B cell (primary cell): ENCODE data around the gene ITGA6. TPM values are rescaled to one million over a fixed set of nuclear protein-coding genes. Genes with fewer than 3 reads are reported as not detected.

Experiments used
- ATAC-seq: fragments of 200-7000 bp; cut with Tn5 transposase; one replicate; pipeline ENCODE4 v1.10.0; 2021; ENCODE audit warnings: low read depth, mild to moderate bottlenecking, moderate number of reproducible peaks, moderate library complexity
- CTCF ChIA-PET: fragments of 350-600 bp; sonication (Branson Sonifier 250); formaldehyde crosslinking; loops from one replicate; lab custom pipeline; 2021; ENCODE audit warnings: antibody characterized with exemption, inconsistent platforms; lab: Charles Lee
- POLR2A ChIA-PET: fragments of 350-600 bp; sonication (Branson Sonifier 250); formaldehyde crosslinking; loops from one replicate; lab custom pipeline; 2021; ENCODE audit warnings: antibody characterized with exemption; lab: Charles Lee
- DNase-seq: peaks from one replicate; pipeline ENCODE4 v3.0.0; 2013
- H2AFZ ChIP-seq: 2 replicates; pipeline ENCODE4 v1.6.1; 2012; ENCODE audit warnings: mild to moderate bottlenecking, low read depth, low read length; ENCODE audit not compliant: insufficient read depth, poor library complexity, severe bottlenecking
- H3K27ac ChIP-seq, 2 donors: 1 replicate in 1 of 2; 2 replicates in 1 of 2; pipeline ENCODE4 v1.5.1; 2012 to 2013; ENCODE audit warnings: low read length in 2 of 2, mild to moderate bottlenecking in 2 of 2, moderate library complexity in 1 of 2
- H3K27me3 ChIP-seq, 4 experiments: fragments of 200-600 bp in 1 of 4; sonication (generic) in 1 of 4; replicated peaks in 1 of 4; 1 replicate in 2 of 4; 2 replicates in 2 of 4; pipeline versions ENCODE4 v1.6.1 to v1.7.0; 2013 to 2016; ENCODE audit warnings: low read length in 3 of 4, mild to moderate bottlenecking in 2 of 4, mixed read lengths in 1 of 4, moderate library complexity in 1 of 4; ENCODE audit not compliant: insufficient read depth in 4 of 4, control insufficient read depth in 3 of 4; ENCODE audit errors: control extremely low read depth in 1 of 4
- H3K36me3 ChIP-seq, 2 experiments: replicated peaks in 1 of 2; 1 replicate in 1 of 2; 2 replicates in 1 of 2; pipeline versions ENCODE4 v1.6.1 to v1.7.1; 2013; ENCODE audit warnings: low read length in 1 of 2; ENCODE audit not compliant: insufficient read depth in 2 of 2, control insufficient read depth in 1 of 2; ENCODE audit errors: control extremely low read depth in 1 of 2, extremely low read depth in 1 of 2
- H3K4me1 ChIP-seq, 2 donors: fragments of 200-600 bp in 1 of 2; sonication (generic) in 1 of 2; 1 replicate in 1 of 2; 2 replicates in 1 of 2; pipeline versions ENCODE4 v1.5.1 to v1.6.1; 2013 to 2017; ENCODE audit warnings: low read length in 2 of 2; ENCODE audit not compliant: control insufficient read depth in 2 of 2, insufficient read depth in 2 of 2
- H3K4me2 ChIP-seq: replicated peaks from 2 replicates; pipeline ENCODE3; 2012; ENCODE audit warnings: mild to moderate bottlenecking, low read depth, low read length; ENCODE audit not compliant: poor library complexity, severe bottlenecking
- H3K4me3 ChIP-seq, 5 experiments: fragments of 200-600 bp in 1 of 5; sonication (generic) in 1 of 5; 1 replicate in 3 of 5; 2 replicates in 2 of 5; pipeline versions ENCODE4 v1.5.1 to v1.7.0; 2011 to 2016; ENCODE audit warnings: low read length in 4 of 5, mild to moderate bottlenecking in 4 of 5, low read depth in 2 of 5, control low read depth in 1 of 5, moderate library complexity in 1 of 5; ENCODE audit not compliant: insufficient read depth in 1 of 5; ENCODE audit errors: control extremely low read depth in 1 of 5, extremely low read depth in 1 of 5
- H3K79me2 ChIP-seq: fragments of 200-600 bp; sonication (generic); one replicate; pipeline ENCODE4 v1.6.0; 2016; ENCODE audit warnings: low read length; ENCODE audit not compliant: control insufficient read depth, insufficient read depth
- H3K9ac ChIP-seq: fragments of 200-600 bp; sonication (generic); 2 replicates; pipeline ENCODE4 v1.6.1; 2017; ENCODE audit warnings: mild to moderate bottlenecking, low read length, moderate library complexity
- H3K9me3 ChIP-seq, 3 donors: one replicate each; pipeline versions ENCODE4 v1.6.1 to v1.7.1; 2013; ENCODE audit warnings: low read length in 2 of 3; ENCODE audit not compliant: control insufficient read depth in 2 of 3, insufficient read depth in 1 of 3; ENCODE audit errors: control extremely low read depth in 1 of 3
- H4K20me1 ChIP-seq: 2 replicates; pipeline ENCODE4 v1.6.0; 2012; ENCODE audit warnings: mild to moderate bottlenecking, low read length; ENCODE audit not compliant: insufficient read depth, control insufficient read depth, poor library complexity, severe bottlenecking
- H3K27ac Mint-ChIP-seq: one replicate; pipeline ENCODE4 v1.8.0; 2021; ENCODE audit warnings: mixed read lengths
- H3K27me3 Mint-ChIP-seq: one replicate; pipeline ENCODE4 v1.8.0; 2021; ENCODE audit warnings: mixed read lengths
- H3K4me1 Mint-ChIP-seq: one replicate; pipeline ENCODE4 v1.8.0; 2021; ENCODE audit warnings: mixed read lengths
- H3K4me3 Mint-ChIP-seq: one replicate; pipeline ENCODE4 v1.8.0; 2021; ENCODE audit warnings: mixed read lengths
- H3K9me3 Mint-ChIP-seq: one replicate; pipeline ENCODE4 v1.8.0; 2022; ENCODE audit warnings: mixed read lengths; ENCODE audit not compliant: insufficient read depth
- EZH2 ChIP-seq: IDR thresholded peaks from 2 replicates; pipeline ENCODE4 v1.6.1; 2012; ENCODE audit warnings: borderline replicate concordance, low read depth, mild to moderate bottlenecking, moderate library complexity, low read length; ENCODE audit not compliant: insufficient read depth, poor library complexity, severe bottlenecking
- WGBS: methylation state at CpG from one replicate; pipeline ENCODE4 v1.1.5; 2013; ENCODE audit warnings: missing lambda C conversion rate; ENCODE audit not compliant: insufficient coverage; 5-methylcytosine and 5-hydroxymethylcytosine counted together
- intact Hi-C: fragments of 100-400 bp; cut with micrococcal nuclease; formaldehyde crosslinking; loops from one replicate; pipeline ENCODE4 v1.10.0; 2022
- polyA plus RNA-seq: library from polyadenylated mRNA; depleted of rRNA; stranded (reverse); fragments of >200 nt; gene quantifications from 2 replicates; pipeline ENCODE4 v1.2.3, GENCODE V29; 2012
- total RNA-seq, 2 donors: library from RNA; stranded (reverse); fragments of 120-200 nt in 1 of 2; gene quantifications; 1 replicate in 1 of 2; 2 replicates in 1 of 2; pipeline versions ENCODE4 v1.2.3 to v1.2.4, GENCODE V29; 2013 to 2022
- TF ChIP-seq, protein P1 (sequence below): fragments of 200-600 bp; IDR thresholded peaks from one replicate; pipeline ENCODE4 v1.8.0; 2022; ENCODE audit warnings: antibody characterized with exemption, mild to moderate bottlenecking

ITGA6 gene
- total and polyA plus RNA-seq, 2 donors (not counting 1 experiment from before 2014, with no cell fraction given): 0.17 to 0.98 TPM

DNA sequence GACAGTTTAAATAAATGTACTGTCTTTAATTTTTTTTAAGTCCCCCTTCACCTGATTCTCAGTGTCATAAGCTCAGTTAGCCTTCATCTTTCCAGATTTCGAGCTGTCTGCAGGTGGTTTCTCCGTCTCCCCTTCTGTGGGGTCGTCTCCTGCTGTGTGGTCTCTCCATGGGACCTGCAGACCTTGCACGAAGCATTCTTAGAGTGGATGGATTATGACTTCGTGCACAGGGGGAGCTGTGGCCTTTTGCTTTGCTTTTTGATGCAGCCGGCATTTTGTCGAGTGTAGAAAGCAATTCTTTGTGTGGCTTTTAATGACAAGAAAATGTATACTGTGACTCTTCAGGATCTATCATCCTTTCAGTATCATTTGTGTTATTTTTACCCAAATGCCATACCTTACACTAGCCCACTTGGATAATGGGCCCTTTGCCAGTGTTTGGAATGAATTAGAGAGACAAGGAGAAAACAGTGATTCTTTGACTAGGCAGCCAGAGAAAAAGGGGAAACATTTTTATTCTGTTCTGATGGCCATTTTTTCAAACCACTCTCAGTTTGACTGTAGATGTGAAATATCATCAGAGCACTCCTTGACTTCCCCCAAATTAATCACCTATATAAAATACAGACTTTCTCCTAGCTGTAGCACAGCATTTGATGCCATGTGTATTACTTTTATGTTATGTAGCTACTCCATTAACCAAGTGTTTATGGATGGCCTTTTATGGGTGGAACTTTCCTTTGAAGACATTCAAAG is 54.3 kb downstream of the ITGA6 start:
- Mint-ChIP-seq H3K27ac (no peak overlapping the region), H3K9me3 (no peaks in the 10 kb centered on the region), H3K27me3 (no peaks in the 10 kb centered on the region), H3K4me3 (no peak overlapping the region), H3K4me1 (peaks cover 3% of the 10 kb centered on the region)
- Histone ChIP-seq H3K79me2 (no peaks in the 10 kb centered on the region), H3K27me3 (no peaks in the 10 kb centered on the region), H3K27ac (no peak overlapping the region), H2AFZ (no peak overlapping the region), H3K36me3 (no peaks in the 10 kb centered on the region), H3K9me3 (no peaks in the 10 kb centered on the region), H3K4me3 (no peak overlapping the region), H4K20me1 (no peaks in the 10 kb centered on the region), H3K9ac (no peak overlapping the region), H3K4me1 (peaks cover 0 to 8% of the 10 kb centered on the region in 2 donors), H3K4me2 (no peak overlapping the region)
- POLR2A ChIA-PET: no interaction called here
- CTCF ChIA-PET: interaction anchor here (0.6 to 1.2 kb wide), 3 partner anchors 14 to 673 kb away, joined by 3 to 6 read pairs (median 3); no protein-coding TSS in a partner anchor
- DNase-seq: no peak
- TF ChIP-seq, protein P1, sequence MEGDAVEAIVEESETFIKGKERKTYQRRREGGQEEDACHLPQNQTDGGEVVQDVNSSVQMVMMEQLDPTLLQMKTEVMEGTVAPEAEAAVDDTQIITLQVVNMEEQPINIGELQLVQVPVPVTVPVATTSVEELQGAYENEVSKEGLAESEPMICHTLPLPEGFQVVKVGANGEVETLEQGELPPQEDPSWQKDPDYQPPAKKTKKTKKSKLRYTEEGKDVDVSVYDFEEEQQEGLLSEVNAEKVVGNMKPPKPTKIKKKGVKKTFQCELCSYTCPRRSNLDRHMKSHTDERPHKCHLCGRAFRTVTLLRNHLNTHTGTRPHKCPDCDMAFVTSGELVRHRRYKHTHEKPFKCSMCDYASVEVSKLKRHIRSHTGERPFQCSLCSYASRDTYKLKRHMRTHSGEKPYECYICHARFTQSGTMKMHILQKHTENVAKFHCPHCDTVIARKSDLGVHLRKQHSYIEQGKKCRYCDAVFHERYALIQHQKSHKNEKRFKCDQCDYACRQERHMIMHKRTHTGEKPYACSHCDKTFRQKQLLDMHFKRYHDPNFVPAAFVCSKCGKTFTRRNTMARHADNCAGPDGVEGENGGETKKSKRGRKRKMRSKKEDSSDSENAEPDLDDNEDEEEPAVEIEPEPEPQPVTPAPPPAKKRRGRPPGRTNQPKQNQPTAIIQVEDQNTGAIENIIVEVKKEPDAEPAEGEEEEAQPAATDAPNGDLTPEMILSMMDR: no peak
- no peak for TF ChIP-seq EZH2
- 50% methylated on average over 2 of the region's 7 CpGs for WGBS
- intact Hi-C loops: no loop called here
- ATAC-seq: no peak

DNA sequence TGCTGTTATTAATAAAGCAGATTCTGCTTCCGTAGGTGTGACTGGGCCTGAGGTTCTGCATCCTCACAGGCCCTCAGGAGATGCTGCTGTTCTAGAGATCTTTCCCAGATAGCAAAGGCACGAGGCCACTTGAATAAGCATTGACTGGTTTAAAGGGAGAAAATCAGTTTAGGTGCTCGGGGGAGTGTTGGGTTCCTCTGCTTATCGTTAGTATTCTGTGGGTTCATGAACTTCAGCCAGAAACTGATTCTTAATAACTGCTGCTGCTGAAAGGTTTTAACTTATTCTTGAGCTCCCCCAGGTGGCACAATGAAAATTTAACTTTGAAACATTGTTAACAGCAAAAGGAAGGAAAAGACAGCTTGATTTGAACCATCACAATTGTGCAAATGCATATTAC is 56.9 kb downstream of the ITGA6 start:
- ChIA-PET CTCF (interaction anchor here (1.3 kb wide), 1 partner anchor 22 kb away, joined by 3 read pairs; no protein-coding TSS in a partner anchor), POLR2A (no interaction called here)
- Histone ChIP-seq H3K4me3 (no peak overlapping the region), H3K79me2 (no peaks in the 10 kb centered on the region), H3K9me3 (no peaks in the 10 kb centered on the region), H3K36me3 (peaks cover 0 to 2% of the 10 kb centered on the region in 2 experiments), H3K4me2 (no peak overlapping the region), H3K9ac (no peak overlapping the region), H3K27ac (no peak overlapping the region), H3K27me3 (no peaks in the 10 kb centered on the region), H4K20me1 (no peaks in the 10 kb centered on the region), H3K4me1 (peaks cover 0 to 8% of the 10 kb centered on the region in 2 donors), H2AFZ (no peak overlapping the region)
- no peak overlapping the region for H3K27ac Mint-ChIP-seq
- no peak overlapping the region for H3K4me3 Mint-ChIP-seq
- DNase-seq: peak; percentile 34
- H3K9me3 Mint-ChIP-seq: no peaks in the 10 kb centered on the region
- H3K4me1 Mint-ChIP-seq: peaks cover 3% of the 10 kb centered on the region
- no peak for TF ChIP-seq EZH2
- TF ChIP-seq, protein P1: peak; percentile 30
- intact Hi-C loops: no loop called here
- 64% methylated on average over 4 of the region's 4 CpGs for WGBS
- no peaks in the 10 kb centered on the region for H3K27me3 Mint-ChIP-seq
- no peak for ATAC-seq
